Measurements from ENCODE around the gene PTF1A.

Gene PTF1A

DNA sequence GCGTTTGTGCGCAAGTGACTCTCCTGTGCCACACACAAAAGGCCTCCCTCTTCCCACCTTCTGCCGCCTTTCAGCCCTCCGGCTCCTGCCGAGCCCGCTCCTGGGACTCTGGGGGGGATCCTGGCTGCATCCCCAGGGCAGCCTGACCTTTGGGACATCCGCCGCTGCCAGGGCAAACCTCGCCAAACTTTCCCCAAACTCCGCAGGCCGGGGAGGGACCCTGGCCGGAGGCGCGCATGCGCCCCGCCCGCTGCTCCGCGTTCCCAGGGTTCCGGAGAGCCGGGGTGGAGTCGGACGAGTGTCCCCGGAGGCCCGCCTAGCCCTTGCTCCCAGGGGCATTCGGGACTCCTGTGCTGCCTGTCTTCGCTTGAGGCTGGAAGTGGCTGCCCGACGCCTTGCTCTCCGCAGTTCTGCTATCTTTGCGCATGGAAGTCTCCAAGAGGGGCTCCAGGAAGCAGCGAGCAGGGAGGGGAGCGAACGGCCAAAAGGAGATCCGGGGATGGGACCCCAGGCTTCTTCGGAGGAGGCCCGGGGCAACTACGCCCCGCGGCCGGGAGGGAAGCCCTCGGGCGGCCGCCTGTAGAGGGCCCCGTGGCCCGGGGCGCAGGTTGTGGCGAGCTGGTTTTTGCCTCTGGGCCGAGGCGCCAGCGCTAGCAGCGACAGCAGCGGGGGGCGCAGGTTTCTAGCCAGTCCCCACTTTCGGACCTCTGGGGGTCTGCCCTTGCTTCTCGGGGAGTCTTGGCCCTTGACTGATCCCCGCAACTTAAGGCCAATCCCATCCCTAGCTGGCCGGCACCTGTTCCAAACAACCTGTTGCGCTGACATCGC is 7.0 kb downstream of the PTF1A start:
- peak; percentile 16 for DNase-seq
- H3K27me3 ChIP-seq (ENCODE audit: insufficient read depth, low read depth, severe bottlenecking) = peaks cover 53% of the 10 kb centered on the region
- no peak overlapping the region for H3K27ac ChIP-seq
- H3K4me3 ChIP-seq (ENCODE audit: low read depth, low read length) = peak overlapping the region; percentile 30
- H3K36me3 ChIP-seq = no peaks in the 10 kb centered on the region
- TF ChIP-seq, protein P1, sequence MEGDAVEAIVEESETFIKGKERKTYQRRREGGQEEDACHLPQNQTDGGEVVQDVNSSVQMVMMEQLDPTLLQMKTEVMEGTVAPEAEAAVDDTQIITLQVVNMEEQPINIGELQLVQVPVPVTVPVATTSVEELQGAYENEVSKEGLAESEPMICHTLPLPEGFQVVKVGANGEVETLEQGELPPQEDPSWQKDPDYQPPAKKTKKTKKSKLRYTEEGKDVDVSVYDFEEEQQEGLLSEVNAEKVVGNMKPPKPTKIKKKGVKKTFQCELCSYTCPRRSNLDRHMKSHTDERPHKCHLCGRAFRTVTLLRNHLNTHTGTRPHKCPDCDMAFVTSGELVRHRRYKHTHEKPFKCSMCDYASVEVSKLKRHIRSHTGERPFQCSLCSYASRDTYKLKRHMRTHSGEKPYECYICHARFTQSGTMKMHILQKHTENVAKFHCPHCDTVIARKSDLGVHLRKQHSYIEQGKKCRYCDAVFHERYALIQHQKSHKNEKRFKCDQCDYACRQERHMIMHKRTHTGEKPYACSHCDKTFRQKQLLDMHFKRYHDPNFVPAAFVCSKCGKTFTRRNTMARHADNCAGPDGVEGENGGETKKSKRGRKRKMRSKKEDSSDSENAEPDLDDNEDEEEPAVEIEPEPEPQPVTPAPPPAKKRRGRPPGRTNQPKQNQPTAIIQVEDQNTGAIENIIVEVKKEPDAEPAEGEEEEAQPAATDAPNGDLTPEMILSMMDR (IDR thresholded peaks at IDR 0.05; ENCODE audit: low read depth, low read length) = 0 out of 2 replicates have a peak, but pooled peaks have one; percentile 8
- H3K9me3 ChIP-seq (ENCODE audit: severe bottlenecking) = no peaks in the 10 kb centered on the region

DNA sequence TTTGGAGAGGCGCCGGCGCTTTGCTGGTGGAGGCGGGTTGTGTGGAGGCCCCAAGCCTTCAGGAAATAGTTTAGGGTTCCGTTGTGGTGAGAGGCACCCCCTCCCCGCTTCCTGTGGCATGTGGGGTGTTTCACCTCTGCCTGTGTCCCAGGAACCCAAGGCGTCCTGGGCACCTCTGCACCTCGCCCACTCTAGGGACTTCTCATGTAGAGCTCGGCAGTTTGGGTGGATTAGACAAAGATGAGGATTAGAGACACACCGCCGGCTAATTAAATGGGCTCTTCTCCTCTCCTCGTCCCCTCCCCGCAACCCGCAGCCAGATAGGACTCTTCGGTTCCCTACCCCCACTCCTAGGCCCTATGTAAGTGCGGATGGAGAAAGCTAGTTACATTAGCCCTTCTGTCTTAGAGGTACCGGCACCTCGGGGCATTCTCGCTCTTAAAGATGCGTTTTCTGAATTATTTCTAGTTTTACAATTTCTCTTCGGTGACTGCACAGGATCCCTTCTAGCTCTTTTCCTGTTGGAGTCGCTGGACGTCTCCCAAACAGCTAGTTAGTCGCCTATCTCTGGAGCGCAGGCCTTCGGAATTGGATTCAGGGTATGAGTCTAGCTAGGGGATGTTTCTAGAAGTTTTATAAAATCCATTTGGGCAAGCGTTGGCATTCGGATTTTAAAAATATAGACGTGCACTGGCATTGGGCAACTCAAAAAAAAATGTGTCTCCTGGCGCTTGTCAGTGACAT is 7.8 kb downstream of the PTF1A start:
- peak; percentile 35 for DNase-seq
- H3K27ac ChIP-seq = no peak overlapping the region
- H3K4me3 ChIP-seq (ENCODE audit: low read depth, low read length) = peak overlapping the region; percentile 30; the same call in 1 of the 2 replicates
- TF ChIP-seq, protein P1 (IDR thresholded peaks at IDR 0.05; ENCODE audit: low read depth, low read length) = no peak
- H3K9me3 ChIP-seq (ENCODE audit: severe bottlenecking) = no peaks in the 10 kb centered on the region
- peaks cover 45% of the 10 kb centered on the region for H3K27me3 ChIP-seq (ENCODE audit: insufficient read depth, low read depth, severe bottlenecking)
- no peaks in the 10 kb centered on the region for H3K36me3 ChIP-seq

DNA sequence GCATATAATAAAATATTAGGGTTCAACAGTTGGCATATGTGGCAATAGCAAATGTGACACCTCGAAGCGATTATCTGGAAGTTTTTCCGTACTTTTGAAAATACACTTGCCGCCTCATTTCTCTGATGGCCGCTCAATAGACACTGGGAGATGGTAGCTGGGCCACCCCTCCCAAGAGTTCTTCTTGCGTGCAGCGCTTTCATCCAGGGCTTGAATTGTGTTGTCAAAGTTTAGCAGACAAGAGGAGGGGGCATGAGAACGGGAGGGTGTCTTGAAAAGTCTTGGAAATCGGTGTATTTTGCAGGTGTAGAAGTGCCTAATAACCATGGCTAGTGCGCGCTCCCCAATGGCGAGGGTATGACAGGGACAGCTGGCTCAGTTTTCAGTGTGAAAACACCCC is 8.5 kb downstream of the PTF1A start:
- H3K27ac ChIP-seq = no peak overlapping the region
- H3K9me3 ChIP-seq (ENCODE audit: severe bottlenecking) = no peaks in the 10 kb centered on the region
- TF ChIP-seq, protein P1 (IDR thresholded peaks at IDR 0.05; ENCODE audit: low read depth, low read length) = no peak
- H3K27me3 ChIP-seq (ENCODE audit: insufficient read depth, low read depth, severe bottlenecking) = peaks cover 38% of the 10 kb centered on the region
- H3K4me3 ChIP-seq (ENCODE audit: low read depth, low read length) = no peak overlapping the region
- H3K36me3 ChIP-seq = no peaks in the 10 kb centered on the region
- DNase-seq = no peak

DNA sequence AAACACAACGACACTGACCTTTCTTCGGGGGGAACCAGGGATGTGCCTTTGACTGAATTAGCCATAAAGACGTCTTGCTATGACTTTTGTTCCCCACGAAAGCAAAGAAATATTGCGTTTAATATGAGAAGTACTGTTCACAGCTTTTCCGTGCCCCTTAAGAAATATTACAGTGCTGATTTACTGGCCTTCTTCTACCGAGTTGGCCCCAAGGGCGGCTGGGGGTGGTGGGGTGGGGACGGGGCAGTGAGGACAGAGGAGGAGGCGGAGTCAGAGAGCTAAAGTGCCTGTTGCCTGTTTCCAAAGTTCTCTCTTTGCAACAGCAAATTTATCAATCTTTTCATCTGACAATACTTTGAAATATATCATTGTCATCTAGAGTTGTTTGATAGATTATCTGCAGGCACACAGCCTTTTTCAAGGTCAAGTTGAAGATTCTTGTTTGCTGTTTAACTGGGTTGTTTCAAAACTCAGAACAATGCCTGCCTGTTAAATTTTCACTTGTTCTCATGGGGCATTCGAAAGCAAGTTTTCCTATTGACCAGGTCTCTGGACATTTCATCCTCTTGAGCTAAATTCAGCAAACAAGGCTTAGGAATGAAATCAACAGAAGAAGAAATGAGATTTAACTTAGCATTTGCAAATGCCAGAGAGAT is 9.0 kb downstream of the PTF1A start:
- Histone ChIP-seq H3K9me3 (ENCODE audit: severe bottlenecking) (no peaks in the 10 kb centered on the region), H3K4me3 (ENCODE audit: low read depth, low read length) (no peak overlapping the region), H3K36me3 (no peaks in the 10 kb centered on the region), H3K27ac (no peak overlapping the region), H3K27me3 (ENCODE audit: insufficient read depth, low read depth, severe bottlenecking) (peaks cover 33% of the 10 kb centered on the region)
- TF ChIP-seq, protein P1 (IDR thresholded peaks at IDR 0.05; ENCODE audit: low read depth, low read length) = no peak
- no peak for DNase-seq

DNA sequence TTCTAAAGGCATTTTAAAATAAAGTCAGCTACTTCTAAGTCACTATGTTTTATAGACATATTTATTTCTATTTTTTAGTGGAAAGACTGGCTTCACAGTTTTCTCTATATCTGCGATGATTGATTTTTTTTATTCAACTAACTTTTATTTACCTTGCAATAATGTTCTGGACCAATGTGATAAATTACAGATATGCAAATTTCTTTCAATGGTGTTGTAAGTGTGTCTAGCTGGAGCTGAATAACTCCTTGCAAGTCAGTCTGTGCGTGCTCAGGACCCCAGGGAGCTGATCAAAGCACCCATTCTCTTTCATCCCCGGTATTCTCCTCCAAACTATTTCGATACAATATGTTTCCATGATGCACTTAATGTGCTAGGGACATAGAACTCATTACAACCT is 9.7 kb downstream of the PTF1A start:
- H3K9me3 ChIP-seq (ENCODE audit: severe bottlenecking) = no peaks in the 10 kb centered on the region
- DNase-seq = no peak
- no peaks in the 10 kb centered on the region for H3K36me3 ChIP-seq
- H3K4me3 ChIP-seq (ENCODE audit: low read depth, low read length) = no peak overlapping the region
- TF ChIP-seq, protein P1 (IDR thresholded peaks at IDR 0.05; ENCODE audit: low read depth, low read length) = no peak
- no peak overlapping the region for H3K27ac ChIP-seq
- peaks cover 28% of the 10 kb centered on the region for H3K27me3 ChIP-seq (ENCODE audit: insufficient read depth, low read depth, severe bottlenecking)

All from WERI-Rb-1 (cell line).